SJCRH30 (cell line): ENCODE data around the gene EXOSC7. TPM values are rescaled to one million over a fixed set of nuclear protein-coding genes. Genes with fewer than 3 reads are reported as not detected.
A peak's percentile ranks its signal among the peaks of the same experiment; 100 is the strongest.
"Not testable (repeated sequence)": the region's sequence is repeated elsewhere in the genome, so short reads cannot be mapped to it uniquely, and the experiment has no call there.

Experiments used
- DNase-seq, 2 experiments: peaks; one replicate each; pipeline ENCODE4 v3.0.0-alpha.2; 2015 to 2020
- H3K27ac ChIP-seq: fragments of 250-450 bp; sonication (Bioruptor Pico); 2 replicates; pipeline ENCODE4 v1.5.1; 2020; ENCODE audit warnings: mild to moderate bottlenecking, moderate library complexity
- H3K27me3 ChIP-seq: fragments of 250-450 bp; sonication (Bioruptor Pico); 2 replicates; pipeline ENCODE4 v1.5.1; 2020; ENCODE audit warnings: mild to moderate bottlenecking, moderate library complexity
- H3K36me3 ChIP-seq: fragments of 250-450 bp; sonication (Bioruptor Pico); 2 replicates; pipeline ENCODE4 v1.5.1; 2020; ENCODE audit warnings: mild to moderate bottlenecking, moderate library complexity
- H3K4me1 ChIP-seq: fragments of 250-450 bp; sonication (Bioruptor Pico); 2 replicates; pipeline ENCODE4 v1.5.1; 2020; ENCODE audit warnings: mild to moderate bottlenecking, moderate library complexity
- H3K4me3 ChIP-seq: fragments of 250-450 bp; sonication (Bioruptor Pico); 2 replicates; pipeline ENCODE4 v1.5.1; 2020; ENCODE audit warnings: mild to moderate bottlenecking, moderate library complexity
- H3K9me3 ChIP-seq: fragments of 250-450 bp; sonication (Bioruptor Pico); replicated peaks from 2 replicates; pipeline ENCODE4 v1.5.1; 2020; ENCODE audit warnings: mild to moderate bottlenecking, moderate library complexity
- total RNA-seq: library from RNA; depleted of rRNA; stranded (reverse); fragments of >200 nt; shearing (Covaris generic); gene quantifications from 2 replicates; pipeline ENCODE4 v1.2.3, GENCODE V29; 2014; rRNA removed

Gene EXOSC7
- total RNA-seq: 41.8 and 49.2 TPM in 2 replicates

GRCh38 chr3:44976002-44976815, at the start of gene EXOSC7, which contains the start of gene ZDHHC3:
EXOSC7 (plus strand) TSS chr3:44976244; CDS start chr3:44976278, 34 bp downstream.
ZDHHC3 (minus strand) TSS chr3:44976174; CDS start chr3:44959436, 16,738 bp downstream.
- no peaks in the 10 kb centered on the region for H3K9me3 ChIP-seq
- peak within 1 kb of the TSS; percentile 97 for H3K4me3 ChIP-seq
- no peaks in the 10 kb centered on the region for H3K36me3 ChIP-seq
- peak; percentile 76 to 86 for DNase-seq
- peaks cover 5% of the 10 kb centered on the region for H3K4me1 ChIP-seq
- peak within 1 kb of the TSS; percentile 65 for H3K27ac ChIP-seq
- H3K27me3 ChIP-seq: no peaks in the 10 kb centered on the region

DNA sequence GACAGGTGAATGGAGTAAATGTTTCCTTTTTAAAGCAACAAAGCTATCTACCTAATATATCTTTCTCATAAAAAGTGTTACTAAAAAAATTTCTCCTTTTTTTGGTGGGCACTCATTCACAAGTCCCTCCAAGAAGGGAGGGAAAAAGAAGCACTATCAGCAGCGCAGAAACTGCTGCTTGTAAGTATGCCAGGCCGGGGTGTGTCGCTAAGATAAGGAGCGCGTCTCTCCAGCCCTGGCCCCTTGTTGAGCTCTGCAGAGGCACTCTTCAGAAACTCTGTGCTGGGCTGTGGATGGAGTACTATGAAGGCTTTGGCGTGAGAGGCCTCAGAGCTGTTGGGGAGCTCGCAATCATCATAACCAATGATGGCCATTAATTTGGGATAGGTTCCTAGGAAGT, 49.1 kb upstream of the EXOSC7 start:
- Histone ChIP-seq H3K4me1 (no peaks in the 10 kb centered on the region), H3K27ac (no peak overlapping the region), H3K36me3 (peaks cover 3% of the 10 kb centered on the region; the same call in 1 of the 2 replicates), H3K9me3 (no peaks in the 10 kb centered on the region), H3K27me3 (no peaks in the 10 kb centered on the region), H3K4me3 (no peak overlapping the region)
- no peak for DNase-seq

DNA sequence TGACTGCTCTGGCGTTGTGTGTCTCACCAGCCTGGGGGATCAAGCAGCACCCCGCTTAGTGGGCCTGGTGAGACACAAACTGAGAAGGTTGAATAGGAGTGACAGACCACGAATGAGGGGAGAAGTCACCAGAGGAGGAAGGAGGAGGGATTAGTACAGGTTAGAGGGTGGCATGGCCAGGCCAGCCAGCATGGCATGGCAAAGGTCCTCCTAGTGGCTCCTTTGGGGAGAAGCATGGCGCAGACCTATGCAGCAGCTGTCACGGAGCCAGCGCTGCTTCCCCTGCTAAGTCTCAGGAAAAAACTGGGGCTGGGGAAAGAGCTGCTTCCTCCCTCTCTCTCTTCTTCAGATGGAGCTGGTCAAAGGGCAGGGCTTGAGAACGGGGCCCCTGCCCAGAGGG, 48.7 kb upstream of the EXOSC7 start:
- Histone ChIP-seq H3K9me3 (no peaks in the 10 kb centered on the region), H3K36me3 (peaks cover 7% of the 10 kb centered on the region; the same call in 1 of the 2 replicates), H3K27ac (no peak overlapping the region), H3K4me3 (no peak overlapping the region), H3K4me1 (no peaks in the 10 kb centered on the region), H3K27me3 (no peaks in the 10 kb centered on the region)
- DNase-seq: no peak

DNA sequence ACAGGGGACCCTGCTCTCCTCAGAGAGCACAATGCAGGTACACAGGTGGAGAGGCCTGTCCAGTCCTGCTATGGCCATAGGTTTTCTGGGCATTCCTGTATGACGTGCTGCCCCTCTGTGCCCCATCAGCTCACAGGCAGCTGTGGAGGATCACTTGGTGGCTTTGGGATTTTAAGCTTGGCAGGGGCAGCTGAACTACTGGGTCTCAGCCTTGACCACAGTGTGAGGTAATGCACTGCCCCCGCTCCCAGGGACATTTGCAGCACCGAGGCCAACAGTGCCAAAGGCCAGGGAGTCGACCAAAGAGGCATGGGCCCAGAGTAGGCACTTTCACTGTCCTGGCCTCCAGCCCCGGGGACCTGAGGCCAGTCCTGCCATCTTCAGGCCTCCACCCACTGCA, 46.3 kb upstream of the EXOSC7 start:
- H3K4me1 ChIP-seq: no peaks in the 10 kb centered on the region
- no peak for DNase-seq
- peaks cover 18% of the 10 kb centered on the region for H3K36me3 ChIP-seq
- H3K4me3 ChIP-seq: no peak overlapping the region
- no peaks in the 10 kb centered on the region for H3K27me3 ChIP-seq
- no peak overlapping the region for H3K27ac ChIP-seq
- H3K9me3 ChIP-seq: no peaks in the 10 kb centered on the region

- H3K4me1 ChIP-seq: no peaks in the 10 kb centered on the region
Measured at GRCh38 chr3:44930911-44931310, 45.1 kb upstream of the EXOSC7 start.

DNA sequence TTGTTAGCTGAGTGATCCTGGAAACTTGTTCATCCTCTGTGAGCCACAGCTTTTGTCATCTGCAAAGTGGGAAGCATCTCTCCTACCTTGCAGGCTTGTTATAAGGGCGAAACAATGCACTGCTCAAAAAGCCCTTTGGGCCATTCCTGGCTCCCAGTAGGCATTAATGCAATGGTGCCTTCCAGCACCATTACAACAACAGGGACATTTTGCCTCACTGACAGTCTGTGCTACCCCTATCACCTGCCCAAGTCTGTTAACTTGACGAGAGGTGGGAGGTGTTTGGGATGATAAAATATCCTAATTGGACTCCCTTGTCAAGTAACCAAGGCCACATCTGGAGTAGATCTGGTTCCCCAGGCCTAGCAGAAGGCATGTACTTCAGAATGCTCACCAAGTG, 44.3 kb upstream of the EXOSC7 start:
- Histone ChIP-seq H3K27me3 (no peaks in the 10 kb centered on the region), H3K9me3 (no peaks in the 10 kb centered on the region), H3K36me3 (peaks cover 18% of the 10 kb centered on the region), H3K27ac (no peak overlapping the region), H3K4me1 (no peaks in the 10 kb centered on the region), H3K4me3 (no peak overlapping the region)
- no peak for DNase-seq

More at GRCh38 chr3:44930911-44931310, 45.1 kb upstream of the EXOSC7 start:
- Histone ChIP-seq H3K27ac (no peak overlapping the region), H3K9me3 (no peaks in the 10 kb centered on the region), H3K4me3 (no peak overlapping the region), H3K36me3 (peaks cover 18% of the 10 kb centered on the region), H3K27me3 (no peaks in the 10 kb centered on the region)
- DNase-seq: no peak

GRCh38 chr3:44932271-44932670, 43.8 kb upstream of the EXOSC7 start:
- Histone ChIP-seq H3K36me3 (peaks cover 18% of the 10 kb centered on the region), H3K9me3 (no peaks in the 10 kb centered on the region), H3K4me1 (no peaks in the 10 kb centered on the region), H3K27me3 (no peaks in the 10 kb centered on the region), H3K27ac (no peak overlapping the region), H3K4me3 (no peak overlapping the region)
- DNase-seq: no peak

DNA sequence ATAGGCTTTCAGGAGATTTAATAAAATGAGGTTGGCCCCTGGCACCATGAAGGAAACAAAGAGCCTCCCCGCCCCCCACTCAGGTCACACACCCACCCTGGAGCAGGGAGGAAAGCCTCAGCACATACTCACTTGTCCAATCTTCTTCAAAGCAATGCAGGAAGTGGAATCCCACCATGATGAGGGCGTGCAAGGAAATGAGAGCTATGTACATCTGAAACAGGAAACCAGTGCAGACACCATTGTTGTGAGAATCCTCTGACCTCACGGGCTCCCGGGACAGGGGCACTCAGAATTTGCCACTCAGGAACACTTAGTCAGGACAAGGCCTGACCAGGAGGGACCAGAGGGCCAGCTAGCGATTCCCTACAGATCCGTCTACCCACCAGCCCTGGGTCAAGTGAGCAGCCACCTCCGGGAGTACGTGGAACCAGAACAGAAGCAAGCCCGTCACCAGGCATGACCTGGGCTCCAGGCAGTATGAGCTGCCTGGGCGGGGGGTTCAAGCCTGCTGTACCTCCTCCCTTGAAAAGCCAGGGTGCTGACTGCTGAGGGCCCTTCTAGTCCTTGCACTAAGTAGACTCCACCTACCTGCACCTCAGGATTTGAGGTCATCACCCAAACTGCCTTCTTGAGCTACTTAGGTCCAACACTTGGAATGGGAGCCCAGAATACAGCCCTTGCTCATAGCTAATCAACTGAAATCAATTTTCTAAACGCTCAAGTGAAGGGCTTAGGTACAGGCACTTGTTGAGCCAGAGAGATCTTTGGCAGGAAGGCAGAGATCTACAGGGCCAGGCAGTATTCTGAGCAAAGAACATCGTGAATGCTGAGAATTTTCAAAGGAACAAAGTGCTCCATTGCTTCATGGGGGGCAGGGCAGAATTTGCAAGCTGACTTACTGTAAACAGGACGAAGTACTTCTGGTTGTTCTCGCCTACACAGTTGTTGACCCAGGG, 42.8 kb upstream of the EXOSC7 start:
- H3K9me3 ChIP-seq: no peaks in the 10 kb centered on the region
- H3K36me3 ChIP-seq: peaks cover 18% of the 10 kb centered on the region
- no peak overlapping the region for H3K27ac ChIP-seq
- no peaks in the 10 kb centered on the region for H3K27me3 ChIP-seq
- no peak overlapping the region for H3K4me3 ChIP-seq
- H3K4me1 ChIP-seq: no peaks in the 10 kb centered on the region
- no peak for DNase-seq

DNA sequence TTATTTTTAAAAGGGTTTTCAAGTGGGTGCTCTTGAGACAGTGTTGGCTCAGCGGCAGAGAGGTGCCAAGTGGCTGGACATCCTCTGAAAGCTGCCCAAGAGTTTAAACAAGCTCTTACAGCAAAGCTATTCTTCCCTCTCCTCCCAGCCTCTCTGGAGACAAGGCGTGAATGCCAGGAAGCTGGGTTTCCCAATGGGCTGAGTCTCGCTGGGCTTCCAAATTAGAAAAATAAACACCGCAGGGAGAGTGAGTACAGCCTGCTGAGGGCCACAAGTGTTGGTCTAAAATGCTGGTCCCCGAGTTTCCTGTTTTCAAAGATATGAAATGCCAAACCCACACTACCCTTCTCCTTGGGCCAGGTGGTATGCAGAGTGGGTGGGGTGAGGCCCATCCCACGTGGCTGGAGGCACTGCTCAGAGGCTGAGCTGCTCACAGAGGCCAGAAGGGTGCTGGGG, 36.4 kb upstream of the EXOSC7 start:
- H3K9me3 ChIP-seq: no peaks in the 10 kb centered on the region
- H3K27ac ChIP-seq: no peak overlapping the region
- H3K27me3 ChIP-seq: no peaks in the 10 kb centered on the region
- DNase-seq: no peak
- H3K4me3 ChIP-seq: no peak overlapping the region
- no peaks in the 10 kb centered on the region for H3K4me1 ChIP-seq
- H3K36me3 ChIP-seq: peaks cover 18% of the 10 kb centered on the region

DNA sequence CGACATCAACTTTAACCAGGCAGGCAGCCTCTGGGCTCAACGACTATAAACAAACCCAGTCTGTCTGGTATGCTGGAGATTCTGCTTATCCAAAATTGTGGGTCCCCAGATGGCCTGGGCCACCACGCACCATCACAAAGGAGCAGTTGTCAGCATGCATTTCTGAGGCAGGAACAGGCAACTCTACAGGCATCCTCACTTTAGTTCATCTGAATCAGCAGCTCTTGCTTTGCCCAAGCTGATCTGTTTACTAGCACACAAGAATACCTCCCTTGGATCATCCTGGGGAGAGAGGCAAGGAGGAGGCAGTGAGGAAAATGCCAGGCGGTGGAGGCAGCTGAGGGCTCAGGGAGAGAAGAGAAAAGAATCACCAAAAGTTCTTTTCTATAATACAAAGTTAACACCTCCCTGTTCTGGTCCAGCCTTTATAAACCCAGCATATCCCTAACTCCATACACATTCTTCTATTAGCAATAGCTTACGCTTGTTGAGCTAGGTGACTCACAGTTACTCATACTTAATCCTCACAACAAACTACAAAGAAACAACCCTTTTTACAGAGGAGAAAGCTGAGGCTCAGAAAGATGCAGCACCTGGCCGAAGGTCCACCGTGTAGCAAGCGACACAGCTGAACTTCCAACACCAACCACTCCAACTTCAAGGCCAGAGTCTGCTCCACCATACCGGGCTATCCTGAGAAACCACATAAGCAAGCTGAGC, 33.7 kb upstream of the EXOSC7 start:
- H3K4me1 ChIP-seq: no peaks in the 10 kb centered on the region
- H3K36me3 ChIP-seq: peaks cover 18% of the 10 kb centered on the region
- H3K9me3 ChIP-seq: no peaks in the 10 kb centered on the region
- no peak overlapping the region for H3K27ac ChIP-seq
- DNase-seq: no peak
- no peak overlapping the region for H3K4me3 ChIP-seq
- H3K27me3 ChIP-seq: no peaks in the 10 kb centered on the region

DNA sequence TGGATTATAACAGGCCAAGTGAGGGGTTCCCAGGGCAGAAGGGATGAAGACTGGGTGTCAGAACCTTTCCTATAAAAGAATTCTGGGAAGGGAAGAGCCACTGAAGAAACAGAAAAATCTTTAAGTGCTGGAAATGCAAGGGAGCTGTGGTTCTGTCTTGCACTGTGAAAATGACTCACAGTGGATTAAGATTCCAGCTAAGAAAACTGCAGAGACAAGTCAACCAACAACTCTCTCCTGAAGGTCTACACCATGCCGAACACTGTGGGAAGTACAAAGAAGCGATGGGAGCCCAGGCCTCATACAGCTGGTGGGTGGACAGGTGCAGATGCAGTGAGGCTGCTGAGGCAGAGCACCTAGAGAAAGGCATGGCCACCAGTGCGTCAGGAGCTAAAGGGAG, 27.8 kb upstream of the EXOSC7 start:
- no peak overlapping the region for H3K4me3 ChIP-seq
- H3K27me3 ChIP-seq: no peaks in the 10 kb centered on the region
- H3K27ac ChIP-seq: no peak overlapping the region
- no peaks in the 10 kb centered on the region for H3K4me1 ChIP-seq
- peaks cover 3% of the 10 kb centered on the region for H3K36me3 ChIP-seq
- DNase-seq: no peak
- no peaks in the 10 kb centered on the region for H3K9me3 ChIP-seq

DNA sequence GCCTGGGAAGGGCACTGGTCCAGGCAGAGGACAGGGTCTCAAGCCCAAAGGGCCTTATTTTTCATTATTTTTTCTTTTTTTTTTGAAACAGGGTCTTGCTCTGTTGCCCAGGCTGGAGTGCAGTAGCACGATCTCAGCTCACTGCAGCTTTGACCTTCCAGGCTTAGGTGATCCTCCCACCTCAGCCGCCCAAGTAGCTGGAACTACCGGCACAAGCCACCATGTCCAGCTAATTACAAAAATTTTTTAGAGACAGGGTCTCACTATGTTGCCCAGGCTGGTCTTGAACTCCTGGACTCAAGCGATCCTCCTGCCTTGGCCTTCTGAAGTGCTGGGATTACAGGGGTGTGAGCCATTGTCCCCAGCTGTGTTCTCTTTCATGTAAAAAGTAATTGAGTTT, 26.3 kb upstream of the EXOSC7 start:
- not testable (repeated sequence) for DNase-seq, H3K4me1 ChIP-seq, H3K36me3 ChIP-seq, H3K9me3 ChIP-seq, H3K4me3 ChIP-seq, H3K27me3 ChIP-seq, H3K27ac ChIP-seq

DNA sequence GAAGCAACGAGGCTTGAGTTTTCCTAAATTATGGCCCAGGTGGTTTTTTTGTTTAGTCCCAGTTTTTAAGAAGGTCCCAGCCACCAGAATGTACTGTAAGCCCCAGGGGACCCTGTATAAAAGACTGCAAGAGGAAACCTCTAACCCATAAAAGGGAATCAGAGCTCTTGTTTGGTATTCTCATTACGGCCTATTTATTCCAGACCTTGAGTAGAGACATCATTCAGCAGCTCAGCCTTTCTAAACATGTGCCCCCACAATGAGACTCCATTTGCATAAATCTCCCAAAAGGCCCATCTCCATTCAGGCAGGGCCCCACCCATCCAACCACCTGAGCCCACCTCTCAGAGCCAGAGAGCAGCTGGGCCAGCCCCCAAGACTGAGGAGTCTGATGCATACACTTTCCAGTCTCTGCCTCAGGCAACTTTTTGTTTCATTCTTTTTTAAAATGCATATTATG, 25.7 kb upstream of the EXOSC7 start:
- DNase-seq: no peak
- Histone ChIP-seq H3K9me3 (no peaks in the 10 kb centered on the region), H3K27ac (no peak overlapping the region), H3K36me3 (no peaks in the 10 kb centered on the region; the same call in 1 of the 2 replicates), H3K4me3 (no peak overlapping the region), H3K4me1 (no peaks in the 10 kb centered on the region), H3K27me3 (no peaks in the 10 kb centered on the region)

- Histone ChIP-seq H3K4me3 (no peak overlapping the region), H3K4me1 (no peaks in the 10 kb centered on the region), H3K9me3 (no peaks in the 10 kb centered on the region), H3K27me3 (no peaks in the 10 kb centered on the region), H3K27ac (no peak overlapping the region), H3K36me3 (no peaks in the 10 kb centered on the region; the same call in 1 of the 2 replicates)
- DNase-seq: no peak
Measured at GRCh38 chr3:44952689-44953088, 23.4 kb upstream of the EXOSC7 start.
